ENCODE measurements around the gene NECTIN4. TPM values are rescaled to one million over a fixed set of nuclear protein-coding genes. Genes with fewer than 3 reads are reported as not detected.
A peak's percentile ranks its signal among the peaks of the same experiment; 100 is the strongest.

The NECTIN4 gene
- total and polyA plus RNA-seq, 2 of the 8 experiments (the other 6 are each of a cell fraction or from before 2014, with no cell fraction given): 0.19 to 0.71 TPM

- no peak overlapping the region for H2BK12ac ChIP-seq (ENCODE audit: low read depth, low read length)
- no peaks in the 10 kb centered on the region for H3K23me2 ChIP-seq (ENCODE audit: low read depth, low read length)
- no peak overlapping the region for H2BK120ac ChIP-seq (replicated peaks; ENCODE audit: low read depth, low read length)
- no peak overlapping the region for H2AFZ ChIP-seq (ENCODE audit: low read length)
- H3K79me2 ChIP-seq (ENCODE audit: control insufficient read depth in 1 of 2, insufficient read depth in 2 of 2, low read length in 2 of 2): no peaks in the 10 kb centered on the region
- H3K4me2 ChIP-seq (ENCODE audit: insufficient read depth in 1 of 2, low read depth in 2 of 2, low read length in 2 of 2): no peak overlapping the region
- no peak overlapping the region for H2BK20ac ChIP-seq (ENCODE audit: low read length)
- H3K18ac ChIP-seq (ENCODE audit: extremely low read depth, low read length): no peak overlapping the region
- H2BK15ac ChIP-seq (ENCODE audit: low read length): 0 out of 2 replicates have a peak overlapping the region, but pooled peaks have one; percentile 47
- no peaks in the 10 kb centered on the region for H3K9me3 ChIP-seq (ENCODE audit: insufficient read depth in 2 of 2, low read depth in 1 of 2, low read length in 1 of 2)
- H3K27me3 ChIP-seq (replicated peaks in 1 of 4; ENCODE audit: control insufficient read depth in 3 of 4, extremely low read depth in 1 of 4, insufficient read depth in 3 of 4, low read length in 3 of 4): no peaks in the 10 kb centered on the region
- H3K9ac ChIP-seq (replicated peaks in 1 of 4; ENCODE audit: extremely low read depth in 1 of 4, low read depth in 3 of 4, low read length in 3 of 4): no peak overlapping the region
- DNase-seq (ENCODE audit: low read depth in 1 of 2, low spot score in 2 of 2) (no peak), FAIRE-seq (no peak)
- no peak overlapping the region; the same call in 1 of the 2 replicates for H2BK5ac ChIP-seq (ENCODE audit: low read depth, low read length)
- no peak overlapping the region for H4K91ac ChIP-seq (replicated peaks; ENCODE audit: insufficient read length, low read length)
- peak overlapping the region; percentile 88; the same call in 1 of the 2 replicates for H4K8ac ChIP-seq (ENCODE audit: extremely low read depth, insufficient read depth, low read length)
- no peak overlapping the region for H3K56ac ChIP-seq (replicated peaks; ENCODE audit: insufficient read length, low read depth, low read length)
- H3K4me3 ChIP-seq (ENCODE audit: extremely low read depth in 1 of 4, insufficient read depth in 2 of 4, low read depth in 3 of 4, low read length in 4 of 4): no peak overlapping the region
- H2AK5ac ChIP-seq (ENCODE audit: low read depth, low read length): no peak overlapping the region
- TF ChIP-seq YY1 (IDR thresholded peaks at IDR 0.05; ENCODE audit: low read depth, low read length) (no peak), SP2 (IDR thresholded peaks at IDR 0.05; ENCODE audit: low read length) (no peak), CTCF (IDR thresholded peaks at IDR 0.05; ENCODE audit: control extremely low read depth in 1 of 3, insufficient read depth in 1 of 3, low read depth in 1 of 3, low read length in 3 of 3) (peak in 2 of 3 experiments; percentile 23 to 33; a peak in 2 of 4 replicates)
- 91% methylated on average over 40 of the region's 41 CpGs; no CpG with 5 or more reads in 1 of the 2 experiments for WGBS, 2 experiments (ENCODE audit: extremely low coverage in 1 of 2, insufficient coverage in 1 of 2, insufficient read length in 1 of 2, insufficient replicate concordance in 2 of 2, low coverage in 1 of 2, low lambda C conversion rate in 2 of 2, missing lambda C conversion rate in 1 of 2)
- H4K20me1 ChIP-seq (replicated peaks in 1 of 2; ENCODE audit: control insufficient read depth in 1 of 2, insufficient read depth in 2 of 2, low read length in 2 of 2): no peaks in the 10 kb centered on the region
- H3K4me1 ChIP-seq (replicated peaks in 1 of 4; ENCODE audit: control insufficient read depth in 3 of 4, insufficient read depth in 4 of 4, low read length in 3 of 4): peaks cover 0 to 3% (median 0%) of the 10 kb centered on the region in 4 experiments; a peak in 3 of 7 replicates
- no peak overlapping the region for H3K14ac ChIP-seq (ENCODE audit: insufficient read length)
- no peaks in the 10 kb centered on the region for H3K36me3 ChIP-seq (ENCODE audit: control insufficient read depth in 2 of 4, insufficient read depth in 4 of 4, low read length in 3 of 4)
- H4K5ac ChIP-seq (ENCODE audit: insufficient read length, low read depth, low read length): no peak overlapping the region
- ChIA-PET CTCF (ENCODE audit: partially characterized antibody) (interaction anchor here (0.6 to 17.8 kb wide), 7 partner anchors 7 to 136 kb away, joined by 3 to 282 read pairs (median 4); partner anchors contain the start of genes ARHGAP30 and KLHDC9), POLR2A (ENCODE audit: partially characterized antibody) (interaction anchor here (1.4 kb wide), 1 partner anchor 38 kb away, joined by 3 read pairs; no protein-coding TSS in a partner anchor)
- no peak overlapping the region for H3K23ac ChIP-seq (ENCODE audit: insufficient read length)
- peak overlapping the region; percentile 14 for H3K4ac ChIP-seq (replicated peaks; ENCODE audit: insufficient read length, low read depth, low read length)
- no peak overlapping the region for H3K27ac ChIP-seq (ENCODE audit: low read depth, low read length)
- no peaks in the 10 kb centered on the region for H3K79me1 ChIP-seq (ENCODE audit: low read depth, low read length)
These were observed 9.8 kb downstream of the NECTIN4 start for GRCh38 chr1:161079436-161080110.
